Mesothelial cell of epicardium (in vitro differentiated cells): ENCODE measurements around the gene CLOCK. TPM values are rescaled to one million over a fixed set of nuclear protein-coding genes. Genes with fewer than 3 reads are reported as not detected.

Experiments used
- DNase-seq, 2 experiments: peaks; one replicate each; pipeline ENCODE4 v3.0.0; 2021; ENCODE audit warnings: low spot score in 2 of 2; ENCODE audit not compliant: unreplicated experiment in 2 of 2
- H3K27ac Mint-ChIP-seq: 2 replicates; pipeline ENCODE4 v1.8.0; 2021; ENCODE audit warnings: mixed read lengths
- H3K27me3 Mint-ChIP-seq: 2 replicates; pipeline ENCODE4 v1.8.0; 2021; ENCODE audit warnings: low read depth, mixed read lengths
- H3K36me3 Mint-ChIP-seq: 2 replicates; pipeline ENCODE4 v1.8.0; 2021; ENCODE audit warnings: mixed read lengths
- H3K4me1 Mint-ChIP-seq: 2 replicates; pipeline ENCODE4 v1.8.0; 2021; ENCODE audit warnings: mixed read lengths
- H3K4me3 Mint-ChIP-seq: 2 replicates; pipeline ENCODE4 v1.8.0; 2021; ENCODE audit warnings: mild to moderate bottlenecking, moderate library complexity, mixed read lengths
- H3K9me3 Mint-ChIP-seq: 2 replicates; pipeline ENCODE4 v1.8.0; 2021; ENCODE audit warnings: mixed read lengths
- CTCF ChIP-seq: fragments of 200-600 bp; sonication (generic); IDR thresholded peaks from one replicate; pipeline ENCODE4 v1.5.0; 2021; ENCODE audit warnings: antibody characterized with exemption; ENCODE audit not compliant: unreplicated experiment
- total RNA-seq: library from RNA; stranded (reverse); gene quantifications from 3 replicates; pipeline ENCODE4 v1.2.1, GENCODE V29; 2021

Gene CLOCK
- total RNA-seq, 1 donor from 2014 or later: 19.8 TPM

GRCh38 chr4:55546506-55546755 is 278 bp downstream of the CLOCK start:
- H3K36me3 Mint-ChIP-seq: no peaks in the 10 kb centered on the region
- no peak for TF ChIP-seq CTCF
- no peaks in the 10 kb centered on the region for H3K27me3 Mint-ChIP-seq
- H3K4me3 Mint-ChIP-seq: peak overlapping the region; percentile 86
- peak overlapping the region; percentile 47 for H3K27ac Mint-ChIP-seq
- H3K4me1 Mint-ChIP-seq: peaks cover 39% of the 10 kb centered on the region
- H3K9me3 Mint-ChIP-seq: no peaks in the 10 kb centered on the region
- no peak for DNase-seq

- Mint-ChIP-seq H3K36me3 (no peaks in the 10 kb centered on the region), H3K4me1 (peaks cover 41% of the 10 kb centered on the region), H3K4me3 (peak overlapping the region; percentile 86), H3K27ac (peak overlapping the region; percentile 95), H3K9me3 (no peaks in the 10 kb centered on the region), H3K27me3 (no peaks in the 10 kb centered on the region)
- DNase-seq: peak; percentile 68 to 77
- no peak for TF ChIP-seq CTCF
Observed at GRCh38 chr4:55545641-55546505, 836 bp downstream of the CLOCK start.

- Mint-ChIP-seq H3K27ac (peak overlapping the region; percentile 95), H3K4me1 (peaks cover 41% of the 10 kb centered on the region), H3K9me3 (no peaks in the 10 kb centered on the region), H3K27me3 (no peaks in the 10 kb centered on the region), H3K4me3 (peak overlapping the region; percentile 86), H3K36me3 (no peaks in the 10 kb centered on the region)
- no peak for DNase-seq
- TF ChIP-seq CTCF: no peak
Observed at GRCh38 chr4:55545151-55545550, 1.6 kb downstream of the CLOCK start.

GRCh38 chr4:55543858-55544257 is 2.9 kb downstream of the CLOCK start:
- no peak for DNase-seq
- Mint-ChIP-seq H3K27ac (peak overlapping the region; percentile 55), H3K4me1 (peaks cover 41% of the 10 kb centered on the region), H3K4me3 (no peak overlapping the region), H3K36me3 (no peaks in the 10 kb centered on the region), H3K27me3 (no peaks in the 10 kb centered on the region), H3K9me3 (no peaks in the 10 kb centered on the region)
- TF ChIP-seq CTCF: no peak

- Mint-ChIP-seq H3K9me3 (peaks cover 18% of the 10 kb centered on the region), H3K27ac (no peak overlapping the region), H3K27me3 (no peaks in the 10 kb centered on the region), H3K4me1 (peaks cover 27% of the 10 kb centered on the region), H3K36me3 (peaks cover 19% of the 10 kb centered on the region), H3K4me3 (no peak overlapping the region)
- no peak for TF ChIP-seq CTCF
- no peak for DNase-seq
Observed at GRCh38 chr4:55540271-55540670, 6.4 kb downstream of the CLOCK start.

- Mint-ChIP-seq H3K27ac (no peak overlapping the region), H3K9me3 (peaks cover 18% of the 10 kb centered on the region), H3K4me1 (peaks cover 25% of the 10 kb centered on the region), H3K27me3 (no peaks in the 10 kb centered on the region), H3K4me3 (no peak overlapping the region), H3K36me3 (peaks cover 19% of the 10 kb centered on the region)
- DNase-seq: no peak
- TF ChIP-seq CTCF: no peak
Observed at GRCh38 chr4:55539658-55540057, 7.1 kb downstream of the CLOCK start.
